Adrenal gland (tissue), 5 donors: Measurements from ENCODE around the gene TP53I13.

Source experiments
- CTCF ChIP-seq, 6 experiments: fragments of 450-650 bp in 4 of 6; fragments of 200-600 bp in 2 of 6; sonication (generic) in 1 of 6; IDR thresholded peaks; 1 replicate in 5 of 6; 2 replicates in 1 of 6; pipeline versions ENCODE4 v1.5.1 to v1.8.0; 2016 to 2021; ENCODE audit warnings: antibody characterized with exemption in 6 of 6, mild to moderate bottlenecking in 2 of 6, moderate library complexity in 1 of 6
- POLR2A ChIP-seq, 2 donors: fragments of 450-650 bp; IDR thresholded peaks; one replicate each; pipeline ENCODE4 v1.6.1; 2017; ENCODE audit warnings: antibody characterized with exemption in 2 of 2, mild to moderate bottlenecking in 2 of 2, moderate library complexity in 1 of 2
- donor health status: DM: no; HTN: no; CAD: no.

- no peak for TF ChIP-seq CTCF (IDR thresholded peaks at IDR 0.05)
- no peak for TF ChIP-seq POLR2A (IDR thresholded peaks at IDR 0.05)
These were observed 25.4 kb downstream of the TP53I13 start for GRCh38 chr17:29593591-29594518.
